Inflammatory macrophage treated with lipopolysaccharide for 4 hours (primary cell): ENCODE results near the gene USP32.
A peak's percentile ranks its signal among the peaks of the same experiment; 100 is the strongest.
"Not testable (repeated sequence)": the region's sequence is repeated elsewhere in the genome, so short reads cannot be mapped to it uniquely, and the experiment has no call there.

ENCODE experiments used
- DNase-seq: peaks from one replicate; pipeline ENCODE4 v3.0.0-alpha.2; 2020

Gene USP32

GRCh38 chr17:60229188-60229802 lies 162.6 kb downstream of the USP32 start:
- no peak for DNase-seq

GRCh38 chr17:60227276-60227675 lies 164.7 kb downstream of the USP32 start:
- not testable (repeated sequence) for DNase-seq

- no peak for DNase-seq
Measured at GRCh38 chr17:60224064-60224463, 167.9 kb downstream of the USP32 start.

- DNase-seq: no peak
Measured at GRCh38 chr17:60223456-60223855, 168.5 kb downstream of the USP32 start.

- DNase-seq: not testable (repeated sequence)
Measured at GRCh38 chr17:60218774-60219173, 173.2 kb downstream of the USP32 start.

- DNase-seq: not testable (repeated sequence)
Measured at GRCh38 chr17:60215895-60216294, 176.0 kb downstream of the USP32 start.

GRCh38 chr17:60211282-60211681 lies 180.7 kb downstream of the USP32 start:
- not testable (repeated sequence) for DNase-seq

- not testable (repeated sequence) for DNase-seq
Measured at GRCh38 chr17:60208302-60208701, 183.6 kb downstream of the USP32 start.

GRCh38 chr17:60205782-60206181 lies 186.2 kb downstream of the USP32 start:
- DNase-seq: not testable (repeated sequence)

- DNase-seq: not testable (repeated sequence)
Measured at GRCh38 chr17:60198630-60199029, 193.3 kb downstream of the USP32 start.

- DNase-seq: not testable (repeated sequence)
Measured at GRCh38 chr17:60194141-60194540, 197.8 kb downstream of the USP32 start.

- DNase-seq: no peak
Measured at GRCh38 chr17:60193482-60193881, 198.5 kb downstream of the USP32 start.

- DNase-seq: not testable (repeated sequence)
Measured at GRCh38 chr17:60193032-60193431, 198.9 kb downstream of the USP32 start.

- DNase-seq: not testable (repeated sequence)
Measured at GRCh38 chr17:60190032-60190431, 201.9 kb downstream of the USP32 start.

- peak; percentile 77 for DNase-seq
Measured at GRCh38 chr17:60188759-60189158, 203.2 kb downstream of the USP32 start.

- DNase-seq: peak; percentile 50
Measured at GRCh38 chr17:60186846-60187745, 204.8 kb downstream of the USP32 start.

GRCh38 chr17:60186372-60186771 lies 205.6 kb downstream of the USP32 start:
- DNase-seq: not testable (repeated sequence)

- not testable (repeated sequence) for DNase-seq
Measured at GRCh38 chr17:60180380-60180779, 211.6 kb downstream of the USP32 start.

GRCh38 chr17:60178180-60178579 lies 213.8 kb downstream of the USP32 start:
- not testable (repeated sequence) for DNase-seq

- not testable (repeated sequence) for DNase-seq
Measured at GRCh38 chr17:60176763-60177162, 215.2 kb downstream of the USP32 start.

GRCh38 chr17:60174767-60175166 lies 217.2 kb downstream of the USP32 start:
- not testable (repeated sequence) for DNase-seq

GRCh38 chr17:60174035-60174434 lies 217.9 kb downstream of the USP32 start:
- DNase-seq: no peak

GRCh38 chr17:60173304-60173819 lies 218.6 kb downstream of the USP32 start:
- DNase-seq: peak; percentile 23

GRCh38 chr17:60171753-60172079 lies 220.2 kb downstream of the USP32 start:
- DNase-seq: no peak
